SHP77 treated with DMSO at 0.1 percent for 48 hours (cell line): ENCODE measurements around the gene HDAC9.

ENCODE experiments used
- DNase-seq: peaks from one replicate; lab custom pipeline; 2025; lab: John Stamatoyannopoulos, UW

HDAC9 gene

DNA sequence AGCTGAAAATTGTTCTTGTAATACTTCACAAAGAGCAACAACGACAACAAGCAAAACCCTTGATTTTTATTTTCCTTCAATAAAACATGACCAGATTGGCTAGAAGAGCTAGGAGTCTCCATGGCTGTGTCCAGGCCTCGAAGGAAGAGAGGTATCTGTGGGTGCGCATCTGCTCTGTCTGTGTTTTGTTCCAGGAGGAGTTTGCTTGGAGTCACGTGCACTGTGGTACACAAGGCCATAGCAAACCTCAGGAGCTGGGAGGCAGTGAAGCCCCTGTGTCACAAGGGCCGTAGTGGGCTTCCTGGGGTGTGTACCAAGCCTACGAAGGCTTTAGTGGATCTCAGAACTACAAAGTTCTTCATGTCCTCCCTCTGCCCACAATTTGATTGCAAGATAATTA is 350.2 kb downstream of the HDAC9 start:
- DNase-seq: no peak

DNA sequence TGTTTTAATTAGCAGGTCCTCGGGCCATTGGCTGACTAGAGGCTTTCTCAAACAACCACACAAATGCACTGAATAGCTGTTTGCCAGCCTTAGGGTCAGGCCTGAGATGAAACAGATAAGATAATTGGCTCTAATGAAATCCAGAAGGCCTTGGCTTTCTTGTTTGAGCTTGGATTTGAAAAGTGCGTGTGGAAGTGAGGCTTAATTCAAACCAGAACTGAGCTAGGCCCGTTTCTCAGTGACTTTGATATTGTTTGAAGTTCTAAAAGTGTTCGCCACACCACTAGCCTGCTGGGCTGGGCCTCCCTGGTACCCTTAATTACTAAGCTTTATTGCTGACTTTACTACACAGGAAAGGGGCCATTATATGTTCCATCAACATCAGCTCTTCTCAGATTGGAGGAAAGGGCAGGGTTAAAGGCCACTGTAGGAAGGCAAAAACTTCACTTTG is 351.2 kb downstream of the HDAC9 start:
- DNase-seq: no peak

DNA sequence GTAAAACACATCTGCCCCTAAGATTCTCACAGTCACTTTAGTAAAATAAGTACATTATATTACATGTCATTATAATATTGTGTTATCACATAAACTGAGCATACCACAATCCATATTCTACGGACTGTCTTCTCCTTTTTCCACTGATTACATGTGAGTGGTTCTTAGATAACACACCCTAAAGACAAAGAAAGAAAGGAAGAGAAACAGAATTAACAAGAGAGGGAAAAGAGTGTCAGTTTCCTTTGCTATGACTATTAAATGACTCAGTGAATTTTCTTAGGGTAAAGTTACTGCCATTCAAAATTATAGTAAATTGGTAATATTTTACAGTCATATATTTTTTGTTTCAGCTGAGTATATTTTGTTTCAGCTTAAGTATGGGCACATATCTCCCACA is 353.6 kb downstream of the HDAC9 start:
- DNase-seq: no peak

GRCh38 chr7:18855796-18856195 is 360.2 kb downstream of the HDAC9 start:
- no peak for DNase-seq

- no peak for DNase-seq
These were observed 362.7 kb downstream of the HDAC9 start for GRCh38 chr7:18858232-18858631.

DNA sequence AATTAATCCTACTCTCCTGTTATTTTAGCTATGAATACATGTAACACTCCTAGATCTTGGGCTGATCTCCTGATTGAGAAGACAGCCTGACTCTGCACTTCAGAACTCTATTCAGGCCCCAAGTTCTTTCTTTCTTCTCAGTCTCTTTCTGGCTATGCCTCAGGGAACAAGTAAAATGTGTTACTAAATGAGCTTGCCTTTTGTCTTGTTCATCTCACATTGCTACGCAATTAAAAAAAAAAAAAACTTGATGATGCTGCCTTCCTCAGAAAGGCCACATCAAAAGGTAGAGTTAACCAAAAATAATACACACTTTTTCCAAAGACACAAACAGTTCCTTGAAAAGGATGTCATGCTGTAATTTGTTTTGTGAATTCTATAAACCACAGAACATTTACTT is 363.8 kb downstream of the HDAC9 start:
- no peak for DNase-seq

DNA sequence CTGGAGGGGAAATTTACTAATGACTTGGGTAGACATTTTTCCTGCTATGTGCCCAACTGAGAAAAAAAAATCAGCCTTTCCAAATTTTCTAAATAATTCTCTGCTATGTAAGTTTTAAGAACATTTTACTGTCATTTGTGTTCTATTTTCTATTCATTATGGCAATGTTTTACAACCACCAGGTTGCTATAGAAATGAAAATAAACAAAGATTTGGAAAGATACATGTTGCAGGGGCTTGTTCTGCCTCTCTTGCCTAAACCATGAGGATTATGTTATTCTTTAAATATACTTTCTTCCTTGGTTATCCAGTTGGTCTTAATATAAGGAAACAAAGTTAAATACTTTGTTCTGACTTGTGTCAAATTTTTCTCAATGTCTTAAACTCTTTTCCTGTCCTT is 364.7 kb downstream of the HDAC9 start:
- DNase-seq: no peak

DNA sequence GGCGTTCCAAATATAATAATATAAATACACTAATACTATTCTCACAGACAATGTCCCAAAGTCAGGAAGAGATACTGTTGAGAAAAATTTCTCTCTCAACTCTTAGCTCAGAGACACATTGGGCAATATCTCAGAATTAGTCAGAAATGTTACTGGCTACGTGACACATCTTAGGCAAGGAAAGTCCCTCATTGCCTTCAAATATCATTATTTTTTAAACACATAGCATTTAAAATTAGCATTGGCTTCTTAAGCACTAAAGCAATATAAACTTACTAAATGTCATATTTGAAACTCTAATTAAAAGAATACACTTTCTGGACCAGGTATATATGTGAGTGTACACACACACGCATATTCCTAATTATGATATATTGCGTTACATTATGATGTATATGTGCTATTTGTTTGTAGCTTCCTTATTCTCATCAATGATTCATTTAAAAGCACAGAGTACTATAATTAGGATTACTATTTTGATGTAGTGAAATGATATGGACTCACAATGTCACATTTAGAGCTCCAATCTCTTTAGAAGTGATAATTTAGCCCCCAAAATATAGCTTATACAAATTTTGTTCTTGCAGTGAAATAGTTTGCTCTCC is 366.1 kb downstream of the HDAC9 start:
- no peak for DNase-seq

GRCh38 chr7:18864967-18865366 is 369.4 kb downstream of the HDAC9 start:
- no peak for DNase-seq

DNA sequence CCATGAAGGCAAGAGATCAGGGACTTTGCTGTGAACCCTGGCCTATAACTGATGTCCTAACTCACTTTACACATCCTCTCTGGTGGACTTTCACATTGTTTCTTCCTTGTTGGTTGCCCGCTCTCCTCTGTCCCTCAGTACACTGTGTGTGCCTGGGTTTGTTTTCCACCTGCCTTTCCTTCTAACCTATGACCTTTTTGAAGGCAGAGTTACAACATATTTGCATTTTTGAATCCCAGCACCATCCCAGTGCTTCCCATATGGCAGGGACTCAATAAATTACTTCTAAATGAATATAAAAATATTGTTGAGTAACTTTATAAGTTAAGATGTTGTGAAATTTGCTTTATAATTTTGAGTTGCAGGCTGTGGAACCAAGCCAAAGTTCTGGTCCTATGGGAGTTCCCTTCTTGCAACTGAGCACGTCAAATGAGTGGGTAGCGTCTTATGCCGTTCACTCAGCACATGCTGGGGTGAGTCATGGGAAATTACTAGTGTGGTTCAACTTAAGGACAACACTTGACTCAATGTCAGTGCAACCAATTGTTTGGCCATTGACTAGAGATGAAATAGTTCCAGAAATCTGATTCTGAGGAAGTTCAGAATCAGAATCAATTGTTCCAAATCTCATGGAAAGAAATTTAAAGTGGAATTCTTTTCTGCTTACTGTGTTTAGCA is 370.9 kb downstream of the HDAC9 start:
- DNase-seq: no peak

DNA sequence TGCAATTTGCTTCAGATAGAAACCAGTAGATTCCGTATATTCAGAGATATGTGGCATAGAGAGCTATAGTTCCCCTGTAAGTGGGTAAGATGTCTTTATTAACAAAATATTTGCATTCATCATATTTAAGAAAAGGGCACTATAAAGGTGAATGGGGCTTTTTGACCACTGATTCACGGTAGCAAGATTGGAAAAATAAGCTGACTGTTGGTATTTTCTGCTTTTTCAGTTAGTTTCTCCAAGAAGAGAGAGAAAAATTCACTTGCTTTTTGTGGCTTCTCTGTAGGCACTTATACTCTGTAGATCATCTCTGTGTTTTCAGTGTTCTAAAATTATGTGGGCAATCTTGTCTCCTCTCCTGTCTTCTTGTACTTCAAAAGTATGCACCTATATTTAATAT is 376.8 kb downstream of the HDAC9 start:
- no peak for DNase-seq

- no peak for DNase-seq
These were observed 378.3 kb downstream of the HDAC9 start for GRCh38 chr7:18873734-18874336.

- DNase-seq: no peak
These were observed 379.3 kb downstream of the HDAC9 start for GRCh38 chr7:18874880-18875279.

GRCh38 chr7:18877874-18878273 is 382.3 kb downstream of the HDAC9 start:
- no peak for DNase-seq

DNA sequence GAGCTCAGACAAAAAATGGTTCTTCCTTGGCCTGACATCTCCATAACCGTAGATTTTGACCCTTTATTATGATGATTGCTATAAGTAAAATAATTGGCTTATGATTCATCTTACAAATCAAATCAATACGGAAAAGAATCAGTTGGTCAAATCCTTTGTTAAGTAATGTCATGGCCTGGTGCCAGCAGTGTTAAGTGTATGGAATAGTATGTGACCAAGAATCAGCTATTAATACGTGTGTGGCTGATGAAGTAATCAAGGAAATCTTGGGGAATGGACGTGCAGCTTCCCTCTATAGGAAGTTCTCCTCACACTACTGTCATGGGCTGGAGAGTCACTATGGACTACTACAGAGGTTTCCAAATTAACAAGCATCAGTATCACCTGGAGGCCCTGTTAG is 391.3 kb downstream of the HDAC9 start:
- no peak for DNase-seq

GRCh38 chr7:18889436-18889835 is 393.9 kb downstream of the HDAC9 start:
- no peak for DNase-seq

- no peak for DNase-seq
These were observed 394.6 kb downstream of the HDAC9 start for GRCh38 chr7:18890134-18890533.

DNA sequence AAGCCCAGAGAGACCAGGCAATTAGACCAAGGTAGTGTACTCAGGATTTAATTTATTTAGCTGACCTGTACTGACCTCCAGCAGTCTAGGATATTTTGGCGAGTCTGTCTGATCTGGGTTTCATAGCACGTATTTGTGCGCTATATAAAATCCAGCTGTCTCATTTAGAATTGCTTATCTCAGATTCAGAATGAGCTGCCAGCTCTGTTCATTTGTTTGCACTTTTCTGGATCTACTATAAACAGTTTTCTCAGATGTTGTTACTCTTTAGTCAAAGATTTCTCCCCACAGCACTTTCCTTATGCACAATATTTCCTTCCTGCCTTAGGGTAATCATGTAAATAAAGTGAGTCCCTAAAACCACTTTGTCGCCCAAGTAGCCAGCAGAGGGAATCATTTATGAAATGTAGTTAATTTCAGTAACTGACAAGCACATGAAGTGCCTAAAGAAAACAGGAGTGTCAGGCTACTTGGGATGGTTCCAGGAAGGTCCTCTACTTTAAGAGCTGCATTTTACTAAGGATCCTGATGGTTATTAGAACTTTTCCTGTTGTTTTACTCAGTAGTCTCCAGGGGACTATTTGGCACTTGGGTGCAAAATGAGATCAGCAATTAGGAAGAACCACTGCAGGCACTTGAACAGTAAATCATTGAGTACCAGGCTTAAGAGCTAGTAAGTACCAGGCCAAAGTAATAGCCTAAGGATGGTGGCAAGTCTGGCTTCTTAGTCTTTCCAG is 395.5 kb downstream of the HDAC9 start:
- DNase-seq: no peak

DNA sequence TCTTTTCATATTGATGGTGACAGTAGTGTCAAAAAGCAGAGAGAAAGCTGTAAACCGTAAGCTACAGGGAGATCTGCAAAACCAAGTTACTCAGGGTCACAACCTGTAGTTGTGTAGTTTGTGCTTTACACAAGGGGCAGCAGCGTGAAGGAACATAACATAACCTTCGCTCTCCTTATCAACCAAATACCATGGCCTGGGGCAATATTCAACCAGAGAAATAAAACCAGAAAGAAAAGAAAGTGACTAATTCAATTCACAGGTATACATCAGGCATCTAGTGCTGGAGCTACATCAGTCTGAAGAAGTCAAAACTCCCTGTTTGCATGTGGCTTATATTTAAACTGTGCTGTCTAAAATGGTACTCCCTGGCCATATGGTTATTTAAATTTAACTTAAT is 397.6 kb downstream of the HDAC9 start:
- DNase-seq: no peak

DNA sequence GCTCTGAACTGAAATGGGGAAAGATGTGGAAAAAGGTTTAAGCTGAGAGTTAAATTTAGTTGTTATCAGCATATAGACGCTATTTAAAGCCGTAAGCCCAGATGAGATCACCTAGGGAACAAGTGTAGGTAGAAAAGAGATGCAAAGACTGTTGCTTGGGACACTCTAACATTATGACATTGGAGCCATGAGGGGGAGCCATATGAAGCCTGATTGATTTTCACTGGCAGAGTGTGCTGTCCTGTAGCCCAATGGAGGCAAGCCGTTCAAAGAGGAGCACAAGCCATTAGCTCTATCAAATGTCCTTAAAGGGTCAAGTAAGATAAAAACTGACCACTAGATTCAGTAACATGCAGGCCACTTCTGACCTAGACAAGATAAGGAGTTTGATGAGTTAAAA is 398.6 kb downstream of the HDAC9 start:
- DNase-seq: no peak

DNA sequence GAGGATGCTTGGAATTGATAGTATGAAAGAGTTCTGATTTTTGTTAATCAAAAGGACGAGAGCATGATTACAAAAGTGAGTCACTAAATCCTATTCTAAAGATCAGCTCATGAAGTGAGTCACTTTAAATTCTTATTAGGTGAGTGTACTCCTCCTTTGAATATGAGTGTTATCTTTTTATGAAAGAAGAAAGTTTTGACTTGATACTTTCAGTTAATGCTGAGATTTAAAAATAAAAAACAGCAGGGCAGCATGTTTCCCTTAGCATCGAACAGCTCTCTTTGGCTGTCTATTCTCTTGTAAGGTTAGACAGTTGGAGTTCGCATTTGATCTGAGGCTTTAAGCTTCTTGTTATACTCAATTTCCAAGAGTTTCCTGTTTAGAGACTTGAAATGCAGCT is 399.9 kb downstream of the HDAC9 start:
- DNase-seq: no peak

GRCh38 chr7:18896343-18896975 is 400.9 kb downstream of the HDAC9 start:
- DNase-seq: no peak

DNA sequence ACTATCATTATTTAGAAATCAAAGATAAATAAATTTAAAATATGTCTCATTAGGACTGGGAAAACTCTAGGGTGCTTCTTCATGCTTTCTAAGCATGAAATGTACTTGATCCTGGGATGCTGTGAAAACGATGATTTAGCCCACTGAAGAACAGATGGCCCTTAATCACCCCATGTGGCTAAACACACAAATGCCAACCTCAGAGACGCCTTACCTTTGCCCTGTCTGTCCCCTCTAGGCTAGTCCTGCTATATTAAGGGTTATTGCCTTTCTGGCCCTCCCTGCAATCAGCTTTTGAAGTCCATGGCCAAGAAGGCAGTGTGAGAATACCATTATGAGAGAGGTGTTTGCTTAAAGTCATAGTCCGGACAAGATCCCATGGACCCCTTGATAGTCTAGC is 404.7 kb downstream of the HDAC9 start:
- no peak for DNase-seq
